Suppressor macrophage treated with lipopolysaccharide for 4 hours (primary cell): ENCODE data around the gene UHRF1.

Experiments
- DNase-seq: peaks from one replicate; pipeline ENCODE4 v3.0.0-alpha.2; 2020

Gene UHRF1

DNA sequence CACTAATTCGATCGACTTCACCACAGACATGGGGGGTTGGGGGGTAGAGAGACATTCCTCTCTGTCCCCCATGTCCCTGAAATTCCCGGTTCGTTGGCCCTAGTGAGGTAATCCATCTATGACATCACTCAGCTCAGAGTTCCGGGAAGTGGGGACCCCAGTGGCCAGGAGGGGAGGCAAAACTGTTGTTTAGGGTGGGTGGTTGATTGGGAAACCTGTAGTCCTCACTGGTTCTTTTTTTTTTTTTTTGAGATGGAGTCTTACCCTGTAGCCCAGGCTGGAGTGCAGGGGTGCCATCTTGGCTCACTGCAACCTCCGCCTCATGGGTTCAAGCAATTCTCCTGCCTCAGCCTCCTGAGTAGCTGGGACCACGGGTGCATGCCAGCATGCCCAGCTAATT lies 6.5 kb upstream of the UHRF1 start, which contains the start of gene ARRDC5:
Gene ARRDC5 (minus strand): TSS at position 101 of the 400 bp plus-strand sequence. CDS start 71 bp downstream, at position 30.
- DNase-seq: no peak

DNA sequence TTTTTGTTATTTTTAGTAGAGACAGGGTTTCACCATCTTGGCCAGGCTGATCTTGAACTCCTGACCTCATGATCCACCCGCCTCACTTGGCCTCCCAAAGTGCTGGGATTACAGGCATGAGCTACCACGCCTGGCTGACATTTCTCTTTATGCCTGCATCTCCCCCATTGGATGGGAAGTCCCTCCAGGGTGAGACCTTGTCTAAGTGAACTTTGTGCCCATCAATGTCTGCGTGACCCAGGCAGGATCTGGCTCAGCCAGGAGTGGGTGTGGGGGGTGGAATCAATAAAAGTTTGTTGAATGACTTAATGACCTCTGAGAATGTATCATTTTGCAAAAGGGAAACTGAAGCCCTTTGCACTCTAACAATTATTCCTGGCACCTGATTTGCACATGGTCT lies 4.8 kb upstream of the UHRF1 start:
- DNase-seq: peak; percentile 7

DNA sequence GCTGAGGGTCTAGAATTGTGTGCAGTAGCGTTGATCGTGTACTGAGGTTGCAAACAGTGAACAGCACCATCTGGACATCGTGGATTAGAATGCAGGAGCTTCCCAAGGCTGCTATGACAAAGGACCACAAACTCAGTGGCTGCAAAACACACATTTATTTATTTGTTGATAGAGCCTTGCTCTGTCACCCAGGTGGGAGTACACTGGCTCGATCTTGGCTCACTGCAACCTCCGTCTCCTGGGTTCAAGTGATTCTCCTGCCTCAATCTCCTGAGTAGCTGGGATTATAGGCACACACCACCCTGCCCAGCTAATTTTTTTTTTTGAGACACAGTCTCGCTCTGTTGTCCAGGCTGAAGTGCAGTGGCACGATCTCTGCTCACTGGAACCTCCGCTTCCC lies 2.3 kb upstream of the UHRF1 start:
- no peak for DNase-seq

DNA sequence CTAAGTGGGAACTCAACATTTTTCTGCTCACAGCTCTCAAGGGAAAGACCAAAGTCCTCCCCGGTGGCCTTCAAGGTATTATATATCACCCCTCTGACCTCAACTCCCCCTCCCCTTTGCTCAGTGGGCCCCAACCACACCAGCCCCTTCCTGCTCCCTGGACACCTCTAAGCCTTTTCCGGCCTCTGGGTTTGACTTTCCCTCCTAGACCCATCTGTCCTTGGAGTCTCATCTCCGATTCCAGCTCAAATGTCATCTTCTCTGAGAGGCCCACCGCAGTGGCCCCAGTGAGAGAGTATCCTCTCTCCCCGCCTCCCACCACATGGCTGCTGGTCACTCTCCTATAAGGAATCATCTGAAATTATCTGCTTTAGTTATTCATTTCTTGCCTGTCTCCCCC lies 941 bp upstream of the UHRF1 start:
- no peak for DNase-seq

DNA sequence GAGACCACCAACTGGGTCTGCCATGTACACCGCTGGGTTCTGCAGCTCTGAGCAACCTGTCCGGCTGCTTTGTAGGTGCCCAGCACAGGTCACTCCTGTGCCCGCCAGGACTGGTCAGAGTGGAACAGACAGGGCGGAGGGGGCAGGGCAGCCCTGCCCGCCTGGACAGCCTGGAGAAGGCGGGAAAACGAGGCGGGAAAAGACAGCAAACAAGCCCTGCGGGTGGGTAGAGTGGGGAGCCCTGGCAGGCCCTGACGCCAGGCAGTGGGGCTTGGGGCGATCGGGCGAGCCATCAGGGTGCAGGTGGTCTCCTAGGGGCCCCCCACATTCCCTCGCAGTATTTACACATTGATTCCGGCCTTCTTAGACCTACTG lies 533 bp upstream of the UHRF1 start:
- DNase-seq: no peak

- DNase-seq: peak; percentile 94
Observed at GRCh38 chr19:4909897-4910593, 744 bp downstream of the UHRF1 start.

GRCh38 chr19:4910594-4911281 lies 1.4 kb downstream of the UHRF1 start:
- DNase-seq: peak; percentile 56

DNA sequence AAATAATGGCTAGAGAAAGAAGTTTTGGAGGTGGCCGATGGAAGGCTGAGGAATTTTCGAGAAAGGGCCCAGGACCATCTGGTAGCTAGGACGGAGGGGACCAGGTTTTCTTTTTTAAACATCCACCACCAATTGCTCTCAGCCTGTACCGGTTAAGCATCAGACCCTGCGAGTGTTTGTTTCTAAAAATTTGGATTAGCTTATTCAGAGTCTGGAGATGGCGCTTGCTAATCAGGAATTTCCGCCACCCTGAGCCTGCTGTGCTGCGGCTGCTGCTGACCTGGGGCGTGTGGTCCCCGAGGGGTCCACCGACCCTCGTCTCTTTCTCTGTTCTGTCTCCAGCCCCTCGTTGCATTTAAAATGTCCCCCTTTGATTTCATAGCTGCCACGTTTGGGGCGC lies 2.0 kb downstream of the UHRF1 start:
- DNase-seq: no peak

DNA sequence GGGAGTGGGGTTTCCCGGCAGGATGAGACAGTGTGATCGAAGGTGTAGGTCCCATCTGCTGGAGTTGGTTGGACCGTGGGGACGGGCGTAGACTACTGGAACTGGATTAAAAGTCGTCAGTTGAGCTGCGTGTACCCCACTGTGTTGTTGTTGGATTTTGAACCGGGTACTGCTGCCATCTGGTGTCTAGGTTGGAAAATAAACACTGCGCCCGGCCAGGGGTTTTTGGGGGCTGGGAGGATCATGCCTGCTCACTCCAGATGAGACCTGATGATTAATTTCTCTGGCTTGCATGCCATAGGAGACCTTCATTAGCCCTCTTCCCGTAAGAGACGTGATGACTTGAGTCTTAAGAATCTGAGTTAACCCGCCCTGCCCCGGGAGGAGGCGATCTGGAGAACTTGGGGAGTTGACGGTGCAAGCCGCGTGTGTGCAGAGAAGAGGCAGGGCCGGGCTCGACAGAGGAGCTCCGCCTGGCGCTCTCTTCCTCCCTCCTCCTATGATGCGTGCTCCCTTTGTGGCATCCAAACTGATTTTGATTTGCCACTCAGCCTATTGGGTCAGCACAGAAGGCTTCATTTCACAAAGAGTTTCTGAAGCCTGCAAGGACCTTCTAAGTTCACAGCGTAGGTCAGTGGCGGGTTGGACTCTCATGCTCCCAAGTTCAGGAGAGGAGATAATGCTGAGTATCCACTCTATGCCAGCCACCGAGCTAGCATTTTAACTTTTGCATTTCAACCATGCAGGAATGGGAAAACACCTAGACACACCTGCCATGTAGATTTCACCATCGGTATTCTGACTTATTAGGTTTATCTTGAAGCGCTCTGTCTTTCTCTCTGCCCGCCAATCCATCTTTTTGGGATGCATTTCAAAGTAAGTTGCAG lies 2.7 kb downstream of the UHRF1 start:
- DNase-seq: peak; percentile 67

DNA sequence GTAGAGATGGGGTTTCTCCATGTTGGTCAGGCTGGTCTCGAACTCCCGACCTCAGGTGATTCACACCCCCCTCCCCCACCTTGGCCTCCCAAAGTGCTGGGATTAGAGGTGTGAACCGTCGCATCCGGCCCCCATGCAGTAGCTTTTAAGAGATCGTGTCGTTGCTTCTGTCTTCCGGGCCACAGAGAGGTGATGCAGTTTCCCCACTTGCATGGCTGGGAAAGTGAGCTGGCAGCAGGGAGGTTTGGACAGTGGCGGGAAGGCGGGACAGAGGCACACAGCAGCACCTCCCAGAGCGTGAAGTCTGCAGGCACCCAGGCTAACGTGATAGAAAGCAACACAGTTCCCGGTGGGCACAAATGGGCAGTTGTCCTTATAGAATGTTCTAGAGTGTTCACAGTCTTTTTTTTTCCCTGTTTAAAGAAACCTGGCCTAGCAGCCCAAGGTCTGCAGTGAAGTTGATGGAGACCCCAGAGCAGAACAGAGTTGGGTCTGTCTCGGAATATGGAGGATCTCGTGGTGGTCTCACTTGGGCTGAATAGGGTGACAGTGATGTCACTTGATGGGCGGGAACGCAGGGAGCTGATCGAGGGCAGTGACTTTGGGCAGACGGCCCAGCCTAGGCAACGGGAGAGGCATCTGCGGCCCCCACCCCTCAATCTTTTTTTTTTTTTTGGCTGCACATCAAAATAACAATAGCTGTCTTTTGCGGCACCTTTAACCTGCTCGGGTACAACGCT lies 4.9 kb downstream of the UHRF1 start:
- no peak for DNase-seq

- DNase-seq: peak; percentile 55
Observed at GRCh38 chr19:4914736-4915501, 5.6 kb downstream of the UHRF1 start.

GRCh38 chr19:4916292-4917082 lies 7.2 kb downstream of the UHRF1 start:
- peak; percentile 35 for DNase-seq

DNA sequence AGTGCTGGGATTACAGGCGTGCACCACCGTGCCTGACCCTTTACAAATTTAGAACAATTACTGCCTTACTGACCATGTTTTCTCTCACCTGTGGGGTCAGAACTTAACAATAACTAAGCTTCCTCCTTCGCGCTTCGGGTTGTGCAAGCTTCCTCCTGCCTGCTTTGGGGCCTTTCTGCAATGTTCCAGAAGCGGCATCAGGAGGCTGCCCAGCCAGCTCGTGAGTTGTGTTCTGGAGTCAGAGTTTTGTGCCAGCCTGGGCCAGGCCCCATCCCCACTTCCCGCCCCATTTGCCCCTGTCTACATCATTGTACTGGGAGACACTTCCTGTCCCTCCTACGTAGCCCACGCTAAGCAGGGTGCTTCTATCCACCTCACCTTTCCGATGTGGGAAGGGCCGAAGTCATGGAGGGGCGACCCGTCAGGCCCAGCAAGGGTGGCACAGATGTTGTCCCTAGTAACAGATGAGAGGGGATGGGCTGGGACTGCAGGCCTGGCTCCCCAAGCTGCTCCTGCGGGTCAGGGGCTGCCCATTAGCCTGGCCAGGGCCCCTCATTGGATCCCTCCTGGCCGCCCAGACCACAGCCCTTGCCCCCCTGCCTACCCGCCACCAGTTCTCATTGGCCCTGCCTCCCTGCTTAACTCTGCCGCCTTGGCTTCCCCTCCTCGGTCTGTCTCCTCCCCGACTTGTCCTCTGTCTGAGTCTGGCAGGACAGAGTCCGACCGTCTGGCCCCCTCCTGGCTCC lies 13.4 kb downstream of the UHRF1 start:
- DNase-seq: no peak

GRCh38 chr19:4923276-4923747 lies 14.0 kb downstream of the UHRF1 start:
- DNase-seq: no peak

GRCh38 chr19:4929186-4929585 lies 19.9 kb downstream of the UHRF1 start:
- DNase-seq: no peak

DNA sequence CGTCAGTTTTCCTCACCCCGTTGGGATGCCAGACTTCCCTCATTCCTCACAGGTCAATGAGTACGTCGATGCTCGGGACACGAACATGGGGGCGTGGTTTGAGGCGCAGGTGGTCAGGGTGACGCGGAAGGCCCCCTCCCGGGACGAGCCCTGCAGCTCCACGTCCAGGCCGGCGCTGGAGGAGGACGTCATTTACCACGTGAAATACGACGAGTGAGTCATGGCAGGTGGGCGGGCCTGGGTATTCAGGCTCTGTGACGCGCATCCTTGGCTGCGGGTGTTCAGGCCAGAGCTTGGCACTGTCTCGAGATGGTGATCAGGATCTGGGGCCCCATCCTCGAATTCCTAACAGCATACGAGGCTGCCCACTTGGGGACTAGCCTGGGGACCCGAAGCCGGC lies 21.4 kb downstream of the UHRF1 start:
- DNase-seq: no peak

DNA sequence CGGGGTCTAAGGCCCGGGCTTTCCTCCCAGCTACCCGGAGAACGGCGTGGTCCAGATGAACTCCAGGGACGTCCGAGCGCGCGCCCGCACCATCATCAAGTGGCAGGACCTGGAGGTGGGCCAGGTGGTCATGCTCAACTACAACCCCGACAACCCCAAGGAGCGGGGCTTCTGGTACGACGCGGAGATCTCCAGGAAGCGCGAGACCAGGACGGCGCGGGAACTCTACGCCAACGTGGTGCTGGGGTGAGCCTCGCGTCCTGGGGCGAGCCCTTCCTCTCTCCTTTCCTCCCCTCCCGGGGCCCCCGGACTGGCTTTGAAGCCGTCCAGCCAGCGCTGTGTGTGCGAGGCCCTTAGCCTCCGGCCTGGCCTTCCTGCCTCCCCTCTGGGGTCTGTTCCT lies 23.4 kb downstream of the UHRF1 start:
- no peak for DNase-seq

DNA sequence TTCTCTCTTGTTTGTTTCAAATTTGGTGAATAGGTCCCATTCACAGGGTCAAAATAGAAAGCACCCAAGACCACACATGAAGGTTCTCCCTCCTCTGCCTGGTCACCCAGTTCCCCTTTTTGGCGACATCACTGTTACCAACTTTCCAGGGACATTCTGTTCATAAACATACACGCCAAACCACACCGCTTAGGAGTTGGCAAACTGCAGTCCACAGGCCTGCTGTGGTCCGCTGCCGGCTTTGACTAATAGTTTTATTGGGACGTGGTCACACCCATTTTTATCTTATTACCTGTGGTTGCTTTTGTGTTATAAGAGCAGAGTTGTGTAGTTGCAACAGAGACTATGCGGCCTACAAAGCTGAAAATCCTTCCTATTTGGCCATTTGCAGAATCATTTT lies 24.2 kb downstream of the UHRF1 start:
- peak; percentile 20 for DNase-seq

DNA sequence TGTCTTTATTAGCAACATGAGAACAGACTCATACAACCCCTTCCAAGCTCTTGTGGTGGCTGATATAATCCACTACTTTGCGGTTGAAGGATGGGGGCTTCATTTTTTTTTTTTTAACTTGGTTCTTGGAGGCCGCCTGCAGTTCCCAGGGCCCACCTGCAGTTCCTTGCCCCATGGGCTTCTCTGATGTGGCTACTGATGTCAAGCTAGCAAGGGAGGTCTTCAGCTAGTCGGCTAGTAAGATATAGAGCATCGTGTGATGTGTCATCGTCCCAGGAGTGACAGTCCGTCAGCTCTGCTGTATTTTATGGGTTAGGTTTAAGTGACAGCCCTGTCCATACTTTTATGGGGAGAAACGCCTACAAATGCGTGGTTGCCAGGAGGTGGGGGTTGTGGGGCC lies 26.1 kb downstream of the UHRF1 start:
- DNase-seq: no peak

DNA sequence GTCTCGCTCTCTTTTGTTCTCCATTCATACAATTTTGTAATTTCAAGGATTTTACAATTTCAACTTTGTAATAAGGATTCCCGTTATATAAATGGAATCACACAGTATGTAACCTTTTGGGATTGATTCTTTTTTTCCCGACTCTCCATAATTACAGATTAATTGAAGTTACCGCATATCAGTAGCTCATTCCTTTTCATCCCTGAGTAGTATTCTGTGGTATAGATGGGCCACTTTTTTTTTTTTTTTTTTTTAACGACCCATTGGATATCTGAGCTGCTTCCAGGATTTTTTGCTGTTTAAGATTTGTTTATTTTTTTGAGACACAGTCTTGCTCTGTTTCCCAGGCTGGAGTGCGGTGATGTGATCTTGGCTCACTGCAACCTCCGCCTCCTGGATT lies 27.8 kb downstream of the UHRF1 start:
- DNase-seq: no peak
